GM12878 (cell line): Measurements from ENCODE around the gene BRINP3. TPM values are rescaled to one million over a fixed set of nuclear protein-coding genes. Genes with fewer than 3 reads are reported as not detected.
A peak's percentile ranks its signal among the peaks of the same experiment; 100 is the strongest.

ENCODE experiments used
- ATAC-seq: fragments of 200-7000 bp; cut with Tn5 transposase; 3 replicates; pipeline ENCODE4 v1.9.1; 2020; ENCODE audit warnings: mild to moderate bottlenecking, moderate library complexity
- BruUV-seq: library from RNA; stranded (reverse); fragments of 400-500 nt; replicated peaks from 2 replicates; lab custom pipeline; 2021; lab: Mats Ljungman, UMichigan
- CTCF ChIA-PET: fragments of 300-600 bp; sonication (Branson Sonifier 250); formaldehyde crosslinking; extraction: SDS; loops from one replicate; lab custom pipeline; 2021; ENCODE audit warnings: inconsistent platforms; lab: Yijun Ruan, JAX
- POLR2A ChIA-PET: fragments of 350-600 bp; formaldehyde crosslinking; extraction: SDS; loops from one replicate; lab custom pipeline; 2021; ENCODE audit warnings: inconsistent platforms; lab: Charles Lee
- RAD21 ChIA-PET: fragments of 300-600 bp; sonication (Branson Sonifier 250); formaldehyde crosslinking; loops from one replicate; lab custom pipeline; 2023; ENCODE audit warnings: antibody characterized with exemption; ENCODE audit not compliant: unreplicated experiment; lab: Charles Lee
- SMC1A ChIA-PET: fragments of 300-600 bp; sonication (Branson Sonifier 250); formaldehyde crosslinking; loops from one replicate; lab custom pipeline; 2023; ENCODE audit not compliant: unreplicated experiment, uncharacterized antibody; lab: Charles Lee
- DNase-seq: peaks from one replicate; pipeline ENCODE4 v3.0.0-alpha.2; 2011; ENCODE audit warnings: low read depth, low spot score
- FAIRE-seq: peaks from 3 replicates; lab custom pipeline; 2011; peaks lifted over from hg19 to GRCh38; lab: Jason Lieb, UNC
- H2AFZ ChIP-seq: 2 replicates; pipeline ENCODE4 v1.6.0; 2011; ENCODE audit warnings: low read depth, low read length, control low read depth; ENCODE audit not compliant: control insufficient read depth
- H3K27ac ChIP-seq: 2 replicates; pipeline ENCODE4 v1.5.1; 2011; ENCODE audit warnings: control low read depth; ENCODE audit not compliant: control insufficient read depth, insufficient read depth
- H3K27me3 ChIP-seq, 2 experiments: replicated peaks in 1 of 2; 2 replicates each; pipeline versions ENCODE4 v1.6.0 to v1.6.1; 2011; ENCODE audit warnings: low read length in 1 of 2; ENCODE audit not compliant: control insufficient read depth in 2 of 2, insufficient read depth in 2 of 2
- H3K36me3 ChIP-seq, 2 experiments: 2 replicates each; pipeline ENCODE4 v1.5.1; 2011; ENCODE audit warnings: low read length in 1 of 2; ENCODE audit not compliant: control insufficient read depth in 2 of 2, insufficient read depth in 2 of 2
- H3K4me1 ChIP-seq: 2 replicates; pipeline ENCODE4 v1.6.1; 2011; ENCODE audit warnings: mild to moderate bottlenecking, low read length, moderate library complexity, mixed read lengths; ENCODE audit not compliant: control insufficient read depth, insufficient read depth
- H3K4me2 ChIP-seq: 2 replicates; pipeline ENCODE4 v1.6.0; 2011; ENCODE audit warnings: control low read depth; ENCODE audit not compliant: control insufficient read depth, insufficient read depth
- H3K4me3 ChIP-seq: fragments of 200-600 bp; sonication (generic); 2 replicates; pipeline ENCODE4 v1.5.1; 2016
- H3K79me2 ChIP-seq: 2 replicates; pipeline ENCODE4 v1.6.0; 2011; ENCODE audit warnings: low read length; ENCODE audit not compliant: control insufficient read depth, insufficient read depth
- H3K9ac ChIP-seq: 2 replicates; pipeline ENCODE4 v1.8.0; 2011; ENCODE audit warnings: low read length, control low read depth, mixed read lengths; ENCODE audit not compliant: control insufficient read depth, insufficient read depth
- H3K9me3 ChIP-seq: replicated peaks from 3 replicates; pipeline ENCODE4 v1.5.1; 2011; ENCODE audit warnings: mild to moderate bottlenecking, low read length; ENCODE audit not compliant: control insufficient read depth, insufficient read depth
- H4K20me1 ChIP-seq: 2 replicates; pipeline ENCODE4 v1.6.0; 2011; ENCODE audit not compliant: control insufficient read depth, insufficient read depth
- BACH1 ChIP-seq: fragments of 450-650 bp; IDR thresholded peaks from 2 replicates; pipeline ENCODE4 v1.6.1; 2017; ENCODE audit warnings: mild to moderate bottlenecking, borderline replicate concordance
- CTCF ChIP-seq, 3 experiments: IDR thresholded peaks in 2 of 3; conservative IDR thresholded peaks in 1 of 3; 2 replicates each; pipeline ENCODE4 v1.5.1; 2011; ENCODE audit warnings: low read depth in 3 of 3, low read length in 3 of 3, mild to moderate bottlenecking in 3 of 3, control low read depth in 2 of 3, moderate library complexity in 2 of 3, inconsistent platforms in 1 of 3, mixed read lengths in 1 of 3; ENCODE audit not compliant: control insufficient read depth in 2 of 3, insufficient read depth in 1 of 3; ENCODE audit errors: extremely low read depth in 1 of 3
- FOXM1 ChIP-seq: IDR thresholded peaks from 2 replicates; pipeline ENCODE4 v1.6.1; 2012; ENCODE audit warnings: low read depth, mild to moderate bottlenecking, inconsistent platforms, low read length, moderate library complexity
- NFXL1 ChIP-seq: fragments of 450-650 bp; IDR thresholded peaks from 2 replicates; pipeline ENCODE4 v1.6.1; 2017; ENCODE audit warnings: antibody characterized with exemption, mild to moderate bottlenecking, borderline replicate concordance
- RAD21 ChIP-seq: IDR thresholded peaks from 2 replicates; pipeline ENCODE4 v1.6.1; 2011; ENCODE audit warnings: mild to moderate bottlenecking, low read depth, low read length, moderate library complexity; ENCODE audit not compliant: insufficient read depth
- SPI1 ChIP-seq: IDR thresholded peaks from 2 replicates; pipeline ENCODE4 v1.6.1; 2011; ENCODE audit warnings: low read depth, mild to moderate bottlenecking, low read length, moderate library complexity, borderline replicate concordance; ENCODE audit not compliant: insufficient read depth
- TARDBP ChIP-seq: IDR thresholded peaks from 2 replicates; pipeline ENCODE4 v1.6.1; 2016; ENCODE audit warnings: borderline replicate concordance
- YBX1 ChIP-seq: fragments of 450-650 bp; IDR thresholded peaks from 2 replicates; pipeline ENCODE4 v1.6.1; 2016; ENCODE audit warnings: antibody characterized with exemption
- WGBS: methylation state at CpG from one replicate; pipeline ENCODE4 v1.1.6; 2016; ENCODE audit warnings: low lambda C conversion rate; ENCODE audit not compliant: insufficient replicate concordance, insufficient coverage; ENCODE audit errors: missing lambda C conversion rate; 5-methylcytosine and 5-hydroxymethylcytosine counted together
- in situ Hi-C: fragments of 300-500 bp; cut with MboI; formaldehyde crosslinking; loops from 9 replicates; pipeline ENCODE4 v1.14.3; 2018; ENCODE audit warnings: mixed read lengths
- intact Hi-C: fragments of 100-400 bp; cut with micrococcal nuclease; formaldehyde crosslinking; loops from one replicate; pipeline ENCODE4 v1.14.2; 2022; ENCODE audit not compliant: unreplicated experiment
- polyA plus RNA-seq, 11 experiments: library from polyadenylated mRNA; depleted of rRNA in 4 of 11; unstranded in 6 of 11; stranded (reverse) in 5 of 11; fragments of >200 nt; fragmentation: Nextera tagmentation in 4 of 11; fragmentation: Illumina TruSeq in 1 of 11; extraction: Ambion mirVana in 4 of 11; extraction: Trizol in 1 of 11; gene quantifications; 1 replicate in 1 of 11; 2 replicates in 10 of 11; pipeline versions ENCODE4 v1.2.1 to v1.2.3, GENCODE V29; 2011 to 2016; ENCODE audit warnings: inconsistent platforms in 2 of 11, missing spikeins in 2 of 11, low read depth in 1 of 11
- total RNA-seq, 4 experiments: library from RNA; depleted of rRNA in 3 of 4; stranded (reverse); fragments of >200 nt in 3 of 4; fragmentation: Illumina TruSeq in 1 of 4; extraction: Trizol in 1 of 4; gene quantifications; 2 replicates each; pipeline versions ENCODE4 v1.2.1 to v1.2.3, GENCODE V29; 2013 to 2021

BRINP3 gene
- total and polyA plus RNA-seq, 10 of the 15 experiments (the other 5 are each of a cell fraction or from before 2014, with no cell fraction given), result under 0.01 TPM; not detected in 9

DNA sequence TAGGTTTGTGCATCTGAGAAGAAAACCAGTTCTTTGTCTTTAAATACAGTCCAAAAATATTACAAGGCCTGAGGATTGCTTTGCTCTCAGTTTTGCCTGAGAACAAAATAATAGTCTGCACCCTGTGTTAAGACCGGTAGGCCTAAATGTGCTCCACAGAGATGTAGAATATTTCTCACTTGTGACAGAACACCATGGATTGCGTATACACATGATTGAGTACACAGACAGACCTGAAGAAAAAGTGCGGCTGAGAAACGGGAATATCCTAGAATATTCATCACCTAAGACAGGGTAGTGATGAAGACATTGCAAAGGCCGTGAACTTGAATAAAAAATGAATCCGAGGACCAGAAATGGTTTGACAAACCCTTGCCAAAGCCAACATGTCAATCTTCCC lies 155.4 kb downstream of the BRINP3 start:
- ChIA-PET SMC1A (no interaction called here), POLR2A (no interaction called here), CTCF (no interaction called here), RAD21 (no interaction called here)
- Histone ChIP-seq H3K79me2 (no peaks in the 10 kb centered on the region), H3K4me1 (no peaks in the 10 kb centered on the region), H3K36me3 (no peaks in the 10 kb centered on the region), H2AFZ (no peak overlapping the region), H3K9ac (no peak overlapping the region), H4K20me1 (no peaks in the 10 kb centered on the region), H3K27me3 (no peaks in the 10 kb centered on the region), H3K4me3 (no peak overlapping the region), H3K9me3 (no peaks in the 10 kb centered on the region), H3K4me2 (no peak overlapping the region), H3K27ac (no peak overlapping the region)
- WGBS, result 38% methylated on average over 6 of the region's 6 CpGs
- no TSS peak for BruUV-seq
- ATAC-seq (no peak), DNase-seq (no peak), FAIRE-seq (no peak)
- intact Hi-C loops, result no loop called here
- in situ Hi-C loops, result no loop called here
- TF ChIP-seq NFXL1, result no peak
- no peak for TF ChIP-seq YBX1
- no peak for TF ChIP-seq FOXM1

DNA sequence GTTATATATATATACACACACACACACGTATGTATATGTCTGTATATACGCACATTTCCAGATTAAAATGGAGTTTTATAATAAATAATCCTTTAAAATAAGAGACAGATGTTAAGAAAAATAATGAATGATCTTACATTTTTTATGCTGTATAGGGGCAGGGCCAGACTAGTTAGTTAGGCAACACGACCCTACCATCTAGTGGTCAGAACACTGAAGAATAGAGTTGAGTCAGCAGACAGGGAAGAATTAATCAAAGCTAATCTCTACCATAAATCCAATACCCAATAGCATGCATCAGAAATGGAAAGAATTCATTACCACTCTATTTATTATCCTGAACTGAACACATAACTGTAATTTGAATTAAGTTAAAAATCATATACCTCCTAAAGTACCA lies 156.7 kb downstream of the BRINP3 start:
- no peaks in the 10 kb centered on the region for H3K27me3 ChIP-seq
- ATAC-seq (peak; percentile 54; the same call in 1 of the 3 replicates), FAIRE-seq (no peak), DNase-seq (no peak)
- no peak overlapping the region for H3K4me3 ChIP-seq
- intact Hi-C loops, result no loop called here
- no peak overlapping the region for H3K9ac ChIP-seq
- no peak overlapping the region for H3K27ac ChIP-seq
- H3K79me2 ChIP-seq, result no peaks in the 10 kb centered on the region
- SMC1A ChIA-PET, result no interaction called here
- H3K4me2 ChIP-seq, result no peak overlapping the region
- no peaks in the 10 kb centered on the region for H3K36me3 ChIP-seq
- H4K20me1 ChIP-seq, result no peaks in the 10 kb centered on the region
- POLR2A ChIA-PET, result no interaction called here
- no peaks in the 10 kb centered on the region for H3K9me3 ChIP-seq
- RAD21 ChIA-PET, result no interaction called here
- BruUV-seq, result no TSS peak
- WGBS, result 49% methylated on average over 3 of the region's 3 CpGs
- in situ Hi-C loops, result no loop called here
- no peaks in the 10 kb centered on the region for H3K4me1 ChIP-seq
- 0 out of 6 replicates have a peak, but pooled peaks of 2 of the 3 experiments have one; percentile 0 to 12 for TF ChIP-seq CTCF (IDR thresholded peaks at IDR 0.05 in 2 of 3, conservative IDR thresholded peaks at IDR 0.05 in 1 of 3; ENCODE audit: control insufficient read depth in 2 of 3, extremely low read depth in 1 of 3, insufficient read depth in 1 of 3, low read depth in 3 of 3, low read length in 3 of 3)
- no peak for TF ChIP-seq SPI1
- no peak for TF ChIP-seq BACH1
- TF ChIP-seq TARDBP, result no peak
- peak; percentile 24; the same call in 1 of the 2 replicates for TF ChIP-seq RAD21
- CTCF ChIA-PET, result no interaction called here
- no peak overlapping the region for H2AFZ ChIP-seq
